Ovary (tissue), 9 donors: Measurements from ENCODE around the gene NUP37. TPM values are rescaled to one million over a fixed set of nuclear protein-coding genes. Genes with fewer than 3 reads are reported as not detected.
"Not testable (repeated sequence)": the region's sequence is repeated elsewhere in the genome, so short reads cannot be mapped to it uniquely, and the experiment has no call there.

ENCODE experiments used
- DNase-seq, 5 donors: peaks; one replicate each; pipeline ENCODE4 v3.0.0-alpha.2; 2019 to 2020
- H3K27ac ChIP-seq, 2 donors: fragments of 200-600 bp; one replicate each; pipeline versions ENCODE4 v1.5.1 to v1.8.0; 2019 to 2022
- H3K27me3 ChIP-seq: fragments of 200-600 bp; one replicate; pipeline ENCODE4 v1.8.0; 2022
- H3K36me3 ChIP-seq: fragments of 200-600 bp; sonication (generic); one replicate; pipeline ENCODE4 v1.5.1; 2019
- H3K4me1 ChIP-seq: one replicate; pipeline ENCODE4 v1.8.1; 2013; ENCODE audit warnings: mild to moderate bottlenecking, moderate library complexity; ENCODE audit not compliant: insufficient read depth
- H3K4me3 ChIP-seq: fragments of 200-600 bp; sonication (generic); one replicate; pipeline ENCODE4 v1.5.1; 2017
- H3K9me3 ChIP-seq, 2 donors: fragments of 200-600 bp in 1 of 2; sonication (generic) in 1 of 2; one replicate each; pipeline versions ENCODE4 v1.5.1 to v1.8.1; 2013 to 2019; ENCODE audit warnings: mild to moderate bottlenecking in 1 of 2, moderate library complexity in 1 of 2
- CTCF ChIP-seq, 3 donors: fragments of 450-650 bp in 2 of 3; fragments of 200-600 bp in 1 of 3; IDR thresholded peaks; one replicate each; pipeline versions ENCODE4 v1.5.1 to v1.8.0; 2016 to 2022; ENCODE audit warnings: antibody characterized with exemption in 3 of 3, mild to moderate bottlenecking in 1 of 3
- EP300 ChIP-seq: sonication (generic); formaldehyde crosslinking; IDR thresholded peaks from one replicate; pipeline ENCODE4 v1.6.1; 2017; ENCODE audit warnings: antibody characterized with exemption
- POLR2A ChIP-seq: fragments of 450-650 bp; IDR thresholded peaks from one replicate; pipeline ENCODE4 v1.6.1; 2017; ENCODE audit warnings: antibody characterized with exemption, mild to moderate bottlenecking, moderate library complexity
- WGBS, 3 donors: extraction: QIAGEN DNeasy Blood & Tissue Kit in 1 of 3; methylation state at CpG; one replicate each; pipeline versions ENCODE4 v1.1.5 to v1.1.7; 2013 to 2017; 5-methylcytosine and 5-hydroxymethylcytosine counted together
- intact Hi-C, 4 donors: fragments of 100-400 bp; cut with DNase I; formaldehyde crosslinking; loops; one replicate each; pipeline versions ENCODE4 v1.11.0 to v1.15.1; 2022 to 2023
- polyA plus RNA-seq, 2 donors: library from polyadenylated mRNA; stranded (reverse); fragments of 200-250 nt in 1 of 2; fragments of 350-450 nt in 1 of 2; fragmentation: Illumina TruSeq in 1 of 2; extraction: RNeasy Lipid Tissue Mini Kit (QIAGEN cat#74804) in 1 of 2; gene quantifications; one replicate each; pipeline ENCODE4 v1.2.3, GENCODE V29; 2013 to 2014
- total RNA-seq, 7 donors: library from RNA; depleted of rRNA in 2 of 7; stranded (reverse); fragments of >200 nt in 2 of 7; fragmentation: NEBNext Ultra II Directional in 3 of 7; extraction: Animal tissue kit (Norgen Biotek cat#: 25700) in 3 of 7; gene quantifications; one replicate each; pipeline versions ENCODE4 v1.1.0 to v1.2.4, GENCODE V29; 2016 to 2023
- donor health status: DM: no; HTN: no; CAD: no; lungs with moderate emphysema.
- donor health status: DM: no; HTN: no; CAD: no.
- donor health status: Bipolar disorder and iron deficiency.
- donor health status: DM: yes; HTN: yes; CAD: no.
- donor health status: DM: no; HTN: no; CAD: no.
- donor health status: DM: yes; HTN: yes; CAD: no.

NUP37 gene
- total and polyA plus RNA-seq, 9 donors = 12.5 to 22.5 (median 16.2) TPM

- intact Hi-C loops = no loop called here
- no peak for DNase-seq
- WGBS, 3 donors = 10 to 31% (median 12%) methylated on average over 1 of the region's 1 CpG
Observed at GRCh38 chr12:102144221-102144620, 24.3 kb upstream of the NUP37 start.

GRCh38 chr12:102142866-102143373 lies 23.0 kb upstream of the NUP37 start:
- intact Hi-C loops, H3K4me1 ChIP-seq, H3K27ac ChIP-seq, DNase-seq, H3K27me3 ChIP-seq, H3K9me3 ChIP-seq, H3K4me3 ChIP-seq, H3K36me3 ChIP-seq: not testable (repeated sequence)
- WGBS, 3 donors = 89 to 95% (median 91%) methylated on average over 11 of the region's 11 CpGs

More at GRCh38 chr12:102144221-102144620, 24.3 kb upstream of the NUP37 start:
- H3K4me1 ChIP-seq = no peaks in the 10 kb centered on the region
- H3K4me3 ChIP-seq = no peak overlapping the region
- no peaks in the 10 kb centered on the region for H3K36me3 ChIP-seq
- H3K27me3 ChIP-seq = no peaks in the 10 kb centered on the region
- no peak for TF ChIP-seq EP300
- no peak overlapping the region for H3K27ac ChIP-seq
- no peaks in the 10 kb centered on the region for H3K9me3 ChIP-seq

GRCh38 chr12:102137619-102138018 lies 17.7 kb upstream of the NUP37 start:
- 96 to 97% (median 97%) methylated on average over 8 of the region's 8 CpGs for WGBS, 3 donors

GRCh38 chr12:102131442-102131841 lies 11.5 kb upstream of the NUP37 start:
- H3K9me3 ChIP-seq, H3K27me3 ChIP-seq, H3K4me1 ChIP-seq, H3K36me3 ChIP-seq, H3K4me3 ChIP-seq, DNase-seq, H3K27ac ChIP-seq, intact Hi-C loops: not testable (repeated sequence)
- 95 to 98% (median 97%) methylated on average over 2 of the region's 2 CpGs for WGBS, 3 donors

More at GRCh38 chr12:102137619-102138018, 17.7 kb upstream of the NUP37 start:
- H3K27ac ChIP-seq, H3K27me3 ChIP-seq, H3K4me3 ChIP-seq, H3K36me3 ChIP-seq, intact Hi-C loops, H3K4me1 ChIP-seq, H3K9me3 ChIP-seq, DNase-seq: not testable (repeated sequence)

- WGBS, 3 donors = 82 to 94% (median 84%) methylated on average over 3 of the region's 3 CpGs
- H3K27ac ChIP-seq, H3K27me3 ChIP-seq, intact Hi-C loops, DNase-seq, H3K36me3 ChIP-seq, H3K4me3 ChIP-seq, H3K4me1 ChIP-seq, H3K9me3 ChIP-seq: not testable (repeated sequence)
Observed at GRCh38 chr12:102130720-102131119, 10.8 kb upstream of the NUP37 start.

GRCh38 chr12:102121328-102121727 lies 1.4 kb upstream of the NUP37 start:
- intact Hi-C loops, H3K27me3 ChIP-seq, DNase-seq, H3K27ac ChIP-seq, H3K9me3 ChIP-seq, H3K4me1 ChIP-seq, H3K36me3 ChIP-seq, H3K4me3 ChIP-seq: not testable (repeated sequence)
- 93 to 98% (median 93%) methylated on average over 2 of the region's 2 CpGs for WGBS, 3 donors

GRCh38 chr12:102120886-102121285 lies 972 bp upstream of the NUP37 start:
- no peak overlapping the region for H3K27ac ChIP-seq
- H3K36me3 ChIP-seq = no peaks in the 10 kb centered on the region
- no peak for DNase-seq
- H3K4me1 ChIP-seq = peaks cover 7% of the 10 kb centered on the region
- intact Hi-C loops = no loop called here
- H3K27me3 ChIP-seq = no peaks in the 10 kb centered on the region
- WGBS, 3 donors = 16 to 24% (median 22%) methylated on average over 4 of the region's 4 CpGs
- TF ChIP-seq POLR2A = no peak
- no peak for TF ChIP-seq CTCF (IDR thresholded peaks at IDR 0.05)
- TF ChIP-seq EP300 = no peak
- no peak overlapping the region for H3K4me3 ChIP-seq
- H3K9me3 ChIP-seq = no peaks in the 10 kb centered on the region

GRCh38 chr12:102120564-102120873 lies 605 bp upstream of the NUP37 start:
- Histone ChIP-seq H3K36me3 (no peaks in the 10 kb centered on the region), H3K4me3 (peak overlapping the region; percentile 76), H3K4me1 (peaks cover 7% of the 10 kb centered on the region), H3K27ac (no peak overlapping the region), H3K27me3 (no peaks in the 10 kb centered on the region), H3K9me3 (no peaks in the 10 kb centered on the region)
- DNase-seq = no peak
- no peak for TF ChIP-seq EP300
- TF ChIP-seq CTCF (IDR thresholded peaks at IDR 0.05) = no peak
- TF ChIP-seq POLR2A = no peak
- 1 to 2% (median 2%) methylated on average over 4 of the region's 4 CpGs for WGBS, 3 donors
- intact Hi-C loops = no loop called here
